HUES64 (cell line): ENCODE data around the gene KRT28.

Experiments used
- H3K27ac ChIP-seq: 2 replicates; pipeline ENCODE4 v1.7.0; 2013; ENCODE audit warnings: low read depth, low read length, inconsistent platforms
- H3K27me3 ChIP-seq: 2 replicates; pipeline ENCODE4 v1.6.1; 2013; ENCODE audit warnings: mild to moderate bottlenecking, low read length; ENCODE audit not compliant: insufficient read depth
- H3K36me3 ChIP-seq: 2 replicates; pipeline ENCODE4 v1.6.1; 2013; ENCODE audit warnings: mild to moderate bottlenecking, low read length; ENCODE audit not compliant: insufficient read depth
- H3K4me1 ChIP-seq: 2 replicates; pipeline ENCODE4 v1.6.1; 2013; ENCODE audit warnings: mild to moderate bottlenecking, low read length, moderate library complexity; ENCODE audit not compliant: insufficient read depth
- H3K4me3 ChIP-seq: 2 replicates; pipeline ENCODE4 v1.5.1; 2013; ENCODE audit warnings: mild to moderate bottlenecking, low read length, moderate library complexity
- H3K9ac ChIP-seq: 2 replicates; pipeline ENCODE4 v1.6.1; 2013; ENCODE audit warnings: mild to moderate bottlenecking, low read depth, low read length
- H3K9me3 ChIP-seq: 2 replicates; pipeline ENCODE4 v1.6.1; 2013; ENCODE audit warnings: low read depth, low read length; ENCODE audit not compliant: insufficient read depth
- WGBS: fragments of 150-250, 120-280 bp; methylation state at CpG from one replicate; pipeline ENCODE4 v1.1.7; 2013; ENCODE audit warnings: missing lambda C conversion rate; 5-methylcytosine and 5-hydroxymethylcytosine counted together

Gene KRT28

DNA sequence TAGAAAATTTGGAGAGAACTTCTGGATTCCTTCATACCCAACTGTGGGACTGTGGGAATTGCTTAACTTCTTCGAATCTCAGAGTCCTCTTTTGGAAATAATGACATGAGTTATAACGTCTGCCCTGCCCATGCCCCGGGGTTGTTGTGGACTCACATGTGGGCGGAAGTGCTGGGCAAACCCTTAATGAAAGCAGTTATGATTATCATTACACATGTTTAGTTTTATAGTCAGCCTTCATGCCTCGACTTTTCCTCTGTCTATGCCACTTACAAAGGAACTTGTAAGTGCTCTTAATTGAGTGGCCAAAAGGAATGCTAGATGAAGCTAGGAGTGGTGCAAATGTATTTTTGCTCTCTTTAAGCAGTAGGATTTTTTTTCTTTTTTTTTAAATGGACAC, 21.3 kb downstream of the KRT28 start:
- Histone ChIP-seq H3K36me3 (no peaks in the 10 kb centered on the region), H3K27me3 (peaks cover 26% of the 10 kb centered on the region), H3K27ac (no peak overlapping the region), H3K9ac (no peak overlapping the region), H3K4me3 (no peak overlapping the region), H3K4me1 (no peaks in the 10 kb centered on the region), H3K9me3 (no peaks in the 10 kb centered on the region)
- 95% methylated on average over 4 of the region's 5 CpGs for WGBS

DNA sequence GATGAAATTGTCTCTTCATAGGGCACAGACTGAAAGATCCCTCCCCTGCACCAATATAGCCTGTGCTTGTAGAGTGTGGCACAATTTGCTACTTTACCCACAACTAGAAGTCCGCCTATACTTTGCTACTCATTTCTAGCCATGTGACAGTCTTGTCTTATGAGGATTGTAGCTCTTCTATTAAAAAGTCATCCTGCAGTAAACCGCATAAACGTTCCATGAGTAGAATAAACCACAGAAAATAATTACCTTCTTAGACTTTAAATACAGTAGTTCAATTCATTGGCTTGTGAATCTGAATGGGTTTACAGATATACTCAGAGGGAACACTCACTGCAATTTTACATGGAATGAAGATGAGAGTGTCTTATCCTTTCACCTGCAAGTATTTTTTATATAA, 21.8 kb downstream of the KRT28 start:
- H3K9ac ChIP-seq, result no peak overlapping the region
- no peak overlapping the region for H3K4me3 ChIP-seq
- no peaks in the 10 kb centered on the region for H3K36me3 ChIP-seq
- no peaks in the 10 kb centered on the region for H3K4me1 ChIP-seq
- no peaks in the 10 kb centered on the region for H3K9me3 ChIP-seq
- no peak overlapping the region for H3K27ac ChIP-seq
- WGBS, result 100% methylated on average over 1 of the region's 3 CpGs
- peaks cover 26% of the 10 kb centered on the region for H3K27me3 ChIP-seq

DNA sequence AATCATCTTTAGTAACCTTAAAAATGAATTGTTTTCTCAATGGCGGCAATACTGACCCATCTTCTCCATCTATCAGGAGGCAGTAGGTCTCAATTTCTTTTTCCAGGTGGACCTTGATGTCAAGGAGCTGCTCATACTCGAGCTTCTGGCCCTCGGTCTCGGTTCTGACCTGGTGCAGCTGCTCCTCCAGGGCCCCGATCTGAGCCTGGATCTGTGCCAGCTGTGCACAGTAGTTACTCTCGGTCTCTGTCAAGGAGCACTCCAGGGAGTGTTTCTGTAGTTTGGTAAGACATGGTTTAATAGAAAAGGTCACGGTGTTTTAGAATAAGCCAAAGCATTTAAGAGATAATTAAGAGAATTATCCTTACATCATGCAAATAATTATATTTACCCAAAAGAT, 22.3 kb downstream of the KRT28 start:
- H3K4me1 ChIP-seq, result no peaks in the 10 kb centered on the region
- WGBS, result 90% methylated on average over 6 of the region's 7 CpGs
- peaks cover 26% of the 10 kb centered on the region for H3K27me3 ChIP-seq
- no peak overlapping the region for H3K9ac ChIP-seq
- no peaks in the 10 kb centered on the region for H3K9me3 ChIP-seq
- H3K4me3 ChIP-seq, result no peak overlapping the region
- H3K27ac ChIP-seq, result no peak overlapping the region
- no peaks in the 10 kb centered on the region for H3K36me3 ChIP-seq

DNA sequence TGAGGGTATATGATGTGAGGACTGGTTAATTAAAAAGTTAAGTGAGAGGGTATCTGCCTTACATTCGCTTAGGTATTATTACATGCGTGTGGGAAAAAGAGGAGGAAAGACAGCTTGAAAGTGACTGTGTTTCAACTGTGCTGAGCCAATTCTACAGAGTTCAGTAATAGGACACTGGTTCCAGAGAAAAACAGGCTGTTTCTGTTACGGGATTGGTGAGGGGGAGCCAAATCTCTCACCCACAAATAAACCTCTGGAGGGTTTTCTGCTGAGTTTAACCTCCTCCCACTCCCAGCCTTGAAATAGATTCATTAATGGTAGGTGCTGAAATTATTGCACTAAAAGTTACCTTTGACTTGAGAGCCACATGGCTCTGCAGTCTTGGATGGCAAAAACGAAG, 23.8 kb downstream of the KRT28 start:
- 90% methylated on average over 3 of the region's 4 CpGs for WGBS
- Histone ChIP-seq H3K9me3 (no peaks in the 10 kb centered on the region), H3K9ac (no peak overlapping the region), H3K4me3 (no peak overlapping the region), H3K27ac (no peak overlapping the region), H3K36me3 (no peaks in the 10 kb centered on the region), H3K4me1 (no peaks in the 10 kb centered on the region), H3K27me3 (peaks cover 35% of the 10 kb centered on the region)

DNA sequence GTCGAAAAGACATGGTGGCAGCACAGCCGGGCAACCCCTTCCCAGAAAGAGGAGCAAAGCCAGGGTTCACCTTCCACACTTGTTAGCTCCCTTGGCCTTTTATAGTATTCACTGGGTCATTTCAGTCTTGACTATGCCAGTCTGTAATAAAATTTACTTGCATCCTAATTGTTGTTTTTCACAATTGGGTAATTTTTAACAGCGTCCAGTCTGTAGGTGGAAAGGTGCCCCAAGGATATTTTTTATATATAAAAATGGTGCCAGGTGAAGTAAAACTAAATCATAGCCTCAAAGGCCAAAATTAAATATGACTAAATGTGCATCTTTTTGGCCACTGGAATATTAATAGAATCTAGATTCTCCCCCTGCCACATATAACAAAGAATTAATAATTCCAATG, 27.7 kb downstream of the KRT28 start, which contains the start of gene KRT26:
KRT26 (minus strand) TSS at position 101 of the 400 bp plus-strand sequence; CDS start at position 13, 88 bp downstream.
- H3K9me3 ChIP-seq, result no peaks in the 10 kb centered on the region
- H3K4me3 ChIP-seq, result no peak within 1 kb of the TSS
- WGBS, result 98% methylated on average over 3 of the region's 3 CpGs
- H3K36me3 ChIP-seq, result no peaks in the 10 kb centered on the region
- no peak within 1 kb of the TSS for H3K9ac ChIP-seq
- H3K4me1 ChIP-seq, result no peaks in the 10 kb centered on the region
- H3K27ac ChIP-seq, result no peak within 1 kb of the TSS
- H3K27me3 ChIP-seq, result peaks cover 8% of the 10 kb centered on the region; the same call in 1 of the 2 replicates

DNA sequence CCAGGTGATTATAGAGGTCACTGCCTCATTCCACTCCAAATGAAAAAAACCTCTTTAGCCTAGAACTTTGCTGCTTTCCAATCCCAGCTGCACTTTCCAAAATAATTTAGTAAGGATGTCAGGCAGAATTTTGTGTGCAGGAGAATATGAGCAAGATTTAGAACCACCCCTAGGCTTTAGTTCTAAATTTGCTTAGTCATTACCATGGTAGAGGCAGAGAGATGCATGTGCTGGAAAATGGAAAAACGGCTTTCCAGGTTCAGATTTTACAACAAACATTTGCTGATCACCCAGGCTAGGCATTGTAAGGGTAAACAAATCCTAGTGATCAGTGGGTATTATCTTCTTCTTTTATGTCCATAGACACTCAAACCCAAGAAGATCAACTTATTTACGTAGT, 34.1 kb downstream of the KRT28 start:
- WGBS, result 91% methylated on average over 1 of the region's 2 CpGs
- Histone ChIP-seq H3K9ac (no peak overlapping the region), H3K4me3 (no peak overlapping the region), H3K27me3 (no peaks in the 10 kb centered on the region), H3K4me1 (no peaks in the 10 kb centered on the region), H3K9me3 (peaks cover 25% of the 10 kb centered on the region), H3K27ac (no peak overlapping the region), H3K36me3 (no peaks in the 10 kb centered on the region)

DNA sequence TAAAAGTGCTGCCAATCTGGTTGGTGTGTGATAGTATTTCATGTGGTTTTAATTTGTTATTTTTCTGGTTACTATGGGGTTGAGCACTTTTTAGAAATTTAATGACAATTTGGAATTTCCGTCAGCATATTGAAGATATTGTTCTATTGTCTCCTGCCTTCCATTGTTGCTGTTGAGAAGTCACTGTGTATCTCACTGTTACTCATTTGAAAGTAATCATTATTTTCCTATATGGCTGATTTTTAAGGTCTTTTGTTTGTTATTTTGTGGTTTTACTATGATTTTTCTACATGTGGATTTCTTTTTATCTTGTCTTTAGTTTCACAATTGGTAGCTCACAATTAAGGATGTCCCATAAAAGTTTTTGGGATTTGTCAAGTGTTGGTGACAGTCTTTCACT, 36.0 kb downstream of the KRT28 start:
- WGBS, result 81% methylated on average over 1 of the region's 1 CpG
- Histone ChIP-seq H3K9ac (no peak overlapping the region), H3K27me3 (no peaks in the 10 kb centered on the region), H3K9me3 (peaks cover 34% of the 10 kb centered on the region), H3K27ac (no peak overlapping the region), H3K4me1 (no peaks in the 10 kb centered on the region), H3K4me3 (no peak overlapping the region), H3K36me3 (no peaks in the 10 kb centered on the region)

DNA sequence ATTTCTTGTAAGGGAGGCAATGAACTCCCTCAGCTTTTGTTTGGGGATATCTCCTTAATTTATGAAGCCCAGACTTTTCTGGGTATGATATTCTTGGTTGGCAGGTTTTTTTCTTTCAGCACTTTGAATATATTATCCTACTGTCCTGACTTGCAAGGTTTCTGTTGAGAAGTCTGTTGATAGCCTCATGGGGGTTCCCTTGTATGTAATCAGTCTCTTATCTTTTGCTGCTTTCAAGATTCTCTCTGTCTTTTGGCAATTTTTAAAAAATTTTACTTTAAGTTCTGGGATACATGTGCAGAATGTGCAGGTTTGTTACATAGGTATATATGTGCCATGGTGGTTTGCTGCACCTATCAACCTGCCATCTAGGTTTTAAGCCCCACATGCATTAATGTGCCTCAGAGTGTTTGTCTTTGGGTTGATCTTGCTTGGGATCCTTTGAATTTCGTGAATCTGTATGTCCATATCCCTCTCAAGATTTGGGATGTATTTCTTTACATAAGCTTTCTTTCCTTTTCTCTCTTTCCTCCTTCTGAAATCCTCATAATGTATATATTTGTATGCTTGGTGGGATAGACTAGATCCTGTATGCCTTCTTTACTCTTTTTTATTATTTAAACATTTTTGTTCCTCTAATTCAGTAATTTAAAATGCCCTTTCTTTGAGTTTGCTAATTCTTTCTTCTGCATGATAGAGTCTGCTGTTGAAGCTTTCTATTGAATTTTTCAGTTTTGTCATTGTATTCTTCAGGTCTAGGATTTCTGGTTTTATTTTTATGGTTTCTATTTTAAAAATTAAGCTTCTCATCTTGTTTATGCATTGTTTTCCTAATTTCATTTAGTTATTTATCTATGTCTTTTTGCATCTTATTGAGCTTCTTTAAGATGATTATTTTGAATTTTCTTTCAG, 39.4 kb downstream of the KRT28 start:
- Histone ChIP-seq H3K27ac (no peak overlapping the region), H3K4me3 (no peak overlapping the region), H3K4me1 (no peaks in the 10 kb centered on the region), H3K27me3 (no peaks in the 10 kb centered on the region), H3K36me3 (no peaks in the 10 kb centered on the region), H3K9me3 (peaks cover 34% of the 10 kb centered on the region), H3K9ac (no peak overlapping the region)
- WGBS, result no CpG with 5 or more reads among the region's 1 CpG

DNA sequence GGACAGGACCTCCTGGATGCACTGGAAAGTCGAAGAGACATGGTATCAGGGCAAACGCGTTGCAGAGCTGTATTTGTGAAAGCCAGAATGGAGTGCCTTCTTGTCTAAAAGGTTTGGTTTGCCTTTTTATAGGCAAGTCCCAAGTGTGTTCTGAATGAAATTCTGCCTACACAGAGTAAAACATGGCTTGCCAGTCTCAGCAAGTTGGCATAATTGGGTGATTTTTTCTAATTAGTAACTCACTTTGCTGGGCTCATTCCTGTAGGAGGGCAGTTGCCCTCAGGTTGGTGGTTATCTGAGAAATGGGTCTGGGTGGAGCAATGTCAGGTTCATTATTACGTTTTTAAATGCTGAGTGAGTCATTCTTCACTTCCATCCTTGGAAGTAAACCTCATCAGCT, 44.5 kb downstream of the KRT28 start, which contains the start of gene KRT25:
KRT25 (minus strand) TSS at position 101 of the 400 bp plus-strand sequence; CDS start at position 41, 60 bp downstream.
- Histone ChIP-seq H3K27me3 (no peaks in the 10 kb centered on the region), H3K4me3 (no peak within 1 kb of the TSS), H3K36me3 (no peaks in the 10 kb centered on the region), H3K27ac (no peak within 1 kb of the TSS), H3K4me1 (no peaks in the 10 kb centered on the region), H3K9me3 (peaks cover 6% of the 10 kb centered on the region; the same call in 1 of the 2 replicates), H3K9ac (no peak within 1 kb of the TSS)
- 92% methylated on average over 4 of the region's 4 CpGs for WGBS

DNA sequence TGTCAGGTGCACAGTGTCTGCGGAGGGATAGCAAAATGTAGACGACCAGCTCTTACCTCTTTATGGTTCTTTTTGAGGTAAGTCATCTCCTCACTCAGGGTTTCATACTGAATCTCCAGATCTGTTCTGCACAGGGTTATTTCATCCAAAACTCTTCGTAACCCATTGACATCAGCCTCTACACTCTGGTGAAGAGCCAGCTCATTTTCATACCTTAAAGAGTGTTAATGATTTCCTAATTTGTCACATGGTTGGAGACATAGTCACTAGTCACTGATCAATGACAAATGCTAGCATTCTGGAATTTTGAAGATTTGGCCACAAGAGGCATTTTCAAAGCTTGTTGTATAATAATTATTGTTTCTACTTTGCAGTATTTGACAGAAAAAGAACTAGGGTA, 46.0 kb downstream of the KRT28 start:
- Histone ChIP-seq H3K4me3 (no peak overlapping the region), H3K9ac (no peak overlapping the region), H3K4me1 (no peaks in the 10 kb centered on the region), H3K36me3 (no peaks in the 10 kb centered on the region), H3K9me3 (peaks cover under 1% of the 10 kb centered on the region; the same call in 1 of the 2 replicates), H3K27me3 (no peaks in the 10 kb centered on the region), H3K27ac (no peak overlapping the region)
- WGBS, result 89% methylated on average over 3 of the region's 3 CpGs

DNA sequence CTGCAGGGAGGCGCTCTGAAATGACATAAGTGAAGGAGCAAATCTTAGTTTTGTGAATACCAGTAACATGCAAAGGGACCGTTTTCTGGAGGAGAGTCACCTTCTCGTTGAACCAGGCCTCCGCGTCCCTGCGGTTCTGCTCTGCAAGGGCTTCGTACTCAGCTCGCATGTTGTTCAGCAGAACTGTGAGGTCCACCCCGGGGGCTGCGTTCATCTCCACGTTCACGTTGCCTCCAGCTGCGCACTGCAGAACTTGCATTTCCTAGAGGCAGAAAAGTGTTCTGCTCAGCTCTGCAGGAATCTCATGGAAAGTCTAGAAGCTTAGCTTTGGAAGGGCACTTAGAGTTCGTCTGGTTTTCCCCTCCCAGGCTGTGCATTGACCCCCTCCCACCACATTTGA, 48.7 kb downstream of the KRT28 start:
- WGBS, result 92% methylated on average over 14 of the region's 14 CpGs
- H3K27me3 ChIP-seq, result no peaks in the 10 kb centered on the region
- H3K36me3 ChIP-seq, result no peaks in the 10 kb centered on the region
- no peaks in the 10 kb centered on the region for H3K4me1 ChIP-seq
- H3K27ac ChIP-seq, result no peak overlapping the region
- peaks cover 3% of the 10 kb centered on the region; the same call in 1 of the 2 replicates for H3K9me3 ChIP-seq
- no peak overlapping the region for H3K4me3 ChIP-seq
- H3K9ac ChIP-seq, result no peak overlapping the region
